NCI-H446 (cell line): Measurements from ENCODE around the gene KDM5D.

Experiments
- DNase-seq, 2 experiments: peaks; one replicate each; lab custom pipeline; 2025; lab: John Stamatoyannopoulos, UW

KDM5D gene

GRCh38 chrY:19744381-19745378 lies at the start of gene KDM5D:
Gene KDM5D, minus strand, starts transcription at chrY:19744726. Its CDS starts 192 bp downstream, at chrY:19744534.
- peak in 1 of 2 experiments; percentile 33 for DNase-seq

GRCh38 chrY:19768375-19768774 lies 23.8 kb upstream of the KDM5D start:
- DNase-seq, result no peak

DNA sequence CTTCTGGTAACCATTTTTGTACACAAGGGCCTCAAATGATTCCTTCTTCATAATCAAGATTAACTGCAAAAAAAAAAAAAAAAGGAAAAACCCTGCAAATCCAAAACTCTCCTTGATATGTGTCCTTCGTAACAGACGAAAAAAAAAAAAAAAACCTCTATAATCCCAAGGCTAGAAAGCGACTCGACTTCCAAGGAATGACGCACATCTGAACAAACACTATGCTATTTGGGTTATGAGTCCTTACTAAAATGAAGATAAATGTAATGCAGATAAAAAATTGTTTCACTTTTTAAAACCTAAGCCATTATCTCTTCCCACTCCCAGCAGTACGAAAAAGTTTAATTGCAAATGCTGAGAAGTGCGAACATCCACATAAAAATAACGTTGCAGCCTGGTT lies 1.2 kb downstream of the KDM5D start:
- no peak for DNase-seq

GRCh38 chrY:19742153-19742552 lies 2.4 kb downstream of the KDM5D start:
- no peak for DNase-seq

DNA sequence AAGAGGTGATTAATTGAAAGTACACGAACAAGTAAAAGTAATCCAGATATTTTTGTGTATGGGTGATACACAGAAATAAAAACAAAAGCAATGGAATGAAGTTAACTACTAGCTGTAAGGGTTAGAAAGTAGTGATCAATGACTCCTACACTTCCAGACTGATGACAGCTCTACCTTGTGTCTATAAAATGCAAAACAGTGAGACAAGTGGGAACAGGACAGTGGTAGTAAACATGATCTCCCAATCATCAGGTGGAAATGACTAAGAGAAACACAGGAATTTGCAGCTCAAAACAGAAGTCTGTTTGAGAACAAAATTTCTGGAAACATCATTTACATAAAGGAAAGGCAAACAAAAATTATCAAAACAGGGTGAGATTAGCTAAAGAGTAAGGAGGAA lies 10.1 kb downstream of the KDM5D start:
- DNase-seq, result no peak

GRCh38 chrY:19717950-19718349 lies 26.6 kb downstream of the KDM5D start:
- no peak for DNase-seq

GRCh38 chrY:19717146-19717545 lies 27.4 kb downstream of the KDM5D start:
- no peak for DNase-seq

DNA sequence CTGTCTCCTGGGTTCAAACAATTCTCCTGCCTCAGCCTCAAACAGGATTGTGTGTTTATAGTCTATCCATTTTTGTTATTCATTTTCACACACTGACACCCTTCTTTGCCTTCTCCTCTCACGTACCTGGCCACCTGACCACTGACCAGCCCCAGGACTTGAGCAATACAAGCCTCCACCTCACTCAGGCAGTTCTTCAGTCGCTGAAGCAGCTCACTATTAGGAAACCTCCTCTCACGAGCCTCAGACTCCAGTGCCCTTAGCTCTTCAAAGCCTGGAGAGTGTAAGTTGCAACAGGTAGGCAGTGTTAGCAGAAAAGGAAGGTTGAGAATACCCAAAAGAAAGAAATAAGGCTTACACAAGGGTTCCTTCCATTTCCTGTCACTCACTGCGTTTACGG lies 29.3 kb downstream of the KDM5D start:
- no peak for DNase-seq

GRCh38 chrY:19713430-19713829 lies 31.1 kb downstream of the KDM5D start:
- DNase-seq, result no peak

GRCh38 chrY:19706273-19706672 lies 38.3 kb downstream of the KDM5D start:
- no peak for DNase-seq

DNA sequence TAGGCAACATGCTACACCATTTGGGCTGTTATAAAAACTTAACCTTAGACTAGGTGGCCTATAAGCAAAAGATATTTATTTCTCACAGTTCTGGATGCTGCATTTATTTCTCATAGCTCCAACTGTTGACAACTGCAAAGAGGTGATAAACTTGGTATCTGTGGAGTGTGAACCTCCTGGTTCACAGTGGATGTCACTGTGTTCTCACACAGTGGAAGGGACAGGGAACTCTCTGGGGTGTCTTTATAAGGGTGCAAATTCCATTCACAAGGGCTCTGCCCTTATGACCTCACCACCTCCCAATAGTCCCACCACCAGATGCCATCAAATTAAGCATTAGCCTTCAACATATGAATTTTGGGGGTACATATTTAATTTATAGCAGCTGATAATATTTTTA lies 46.0 kb downstream of the KDM5D start:
- no peak for DNase-seq

GRCh38 chrY:19680821-19681220 lies 63.7 kb downstream of the KDM5D start:
- DNase-seq, result no peak
